Measurements from ENCODE around the gene DEDD. TPM values are rescaled to one million over a fixed set of nuclear protein-coding genes. Genes with fewer than 3 reads are reported as not detected.

The DEDD gene
- total RNA-seq, 3 donors from 2014 or later (not counting 1 experiment from before 2014, with no cell fraction given): 40.6 to 44.0 (median 43.0) TPM

- ATAC-seq: no peak
- no peaks in the 10 kb centered on the region for H3K9me3 Mint-ChIP-seq
These were observed 26.0 kb upstream of the DEDD start for GRCh38 chr1:161158316-161159010.

DNA sequence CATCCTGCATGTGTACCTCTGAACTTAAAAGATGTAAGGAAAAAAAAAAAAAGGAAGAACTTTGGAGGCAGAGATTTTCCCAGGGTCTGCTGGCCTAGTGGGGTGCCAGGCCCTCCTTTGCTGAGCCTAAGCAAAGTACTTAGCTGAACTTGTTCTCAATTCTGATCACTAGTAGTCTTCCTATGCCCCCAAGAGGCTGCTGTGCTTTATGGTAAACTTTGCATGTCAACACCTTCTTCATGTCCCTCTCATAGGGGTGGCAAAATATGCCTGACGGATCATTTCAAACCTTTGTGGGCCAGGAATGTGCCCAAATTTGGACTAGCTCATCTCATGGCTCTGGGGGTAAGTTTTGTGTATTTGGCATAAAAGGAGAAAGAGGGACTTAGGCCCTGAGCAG is 25.4 kb upstream of the DEDD start:
- H3K27ac ChIP-seq (ENCODE audit: low read length): no peak overlapping the region
- Mint-ChIP-seq H3K4me3 (peak overlapping the region; percentile 91), H3K4me1 (peaks cover 43 to 66% of the 10 kb centered on the region in 2 donors), H3K27me3 (ENCODE audit: low read depth in 2 of 2) (no peaks in the 10 kb centered on the region), H3K9me3 (no peaks in the 10 kb centered on the region), H3K27ac (peak overlapping the region; percentile 79 to 97), H3K36me3 (peaks cover 12% of the 10 kb centered on the region)
- H3K27me3 ChIP-seq (ENCODE audit: control insufficient read depth, insufficient read depth, low read length): no peaks in the 10 kb centered on the region
- intact Hi-C loops (cut with micrococcal nuclease): no loop called here
- no peak overlapping the region for H3K4me3 ChIP-seq (ENCODE audit: low read length)
- TF ChIP-seq, protein P1, sequence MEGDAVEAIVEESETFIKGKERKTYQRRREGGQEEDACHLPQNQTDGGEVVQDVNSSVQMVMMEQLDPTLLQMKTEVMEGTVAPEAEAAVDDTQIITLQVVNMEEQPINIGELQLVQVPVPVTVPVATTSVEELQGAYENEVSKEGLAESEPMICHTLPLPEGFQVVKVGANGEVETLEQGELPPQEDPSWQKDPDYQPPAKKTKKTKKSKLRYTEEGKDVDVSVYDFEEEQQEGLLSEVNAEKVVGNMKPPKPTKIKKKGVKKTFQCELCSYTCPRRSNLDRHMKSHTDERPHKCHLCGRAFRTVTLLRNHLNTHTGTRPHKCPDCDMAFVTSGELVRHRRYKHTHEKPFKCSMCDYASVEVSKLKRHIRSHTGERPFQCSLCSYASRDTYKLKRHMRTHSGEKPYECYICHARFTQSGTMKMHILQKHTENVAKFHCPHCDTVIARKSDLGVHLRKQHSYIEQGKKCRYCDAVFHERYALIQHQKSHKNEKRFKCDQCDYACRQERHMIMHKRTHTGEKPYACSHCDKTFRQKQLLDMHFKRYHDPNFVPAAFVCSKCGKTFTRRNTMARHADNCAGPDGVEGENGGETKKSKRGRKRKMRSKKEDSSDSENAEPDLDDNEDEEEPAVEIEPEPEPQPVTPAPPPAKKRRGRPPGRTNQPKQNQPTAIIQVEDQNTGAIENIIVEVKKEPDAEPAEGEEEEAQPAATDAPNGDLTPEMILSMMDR (IDR thresholded peaks at IDR 0.05): no peak
- H3K4me1 ChIP-seq (ENCODE audit: control insufficient read depth, insufficient read depth, low read length): peaks cover 33% of the 10 kb centered on the region
- DNase-seq: no peak
- peaks cover 19% of the 10 kb centered on the region for H3K36me3 ChIP-seq (ENCODE audit: control insufficient read depth, insufficient read depth, low read length)
- no peak for ATAC-seq
- H3K9me3 ChIP-seq (ENCODE audit: control insufficient read depth, insufficient read depth, low read length): no peaks in the 10 kb centered on the region
- 100% methylated on average over 1 of the region's 1 CpG for WGBS (ENCODE audit: insufficient coverage)

More at GRCh38 chr1:161158316-161159010, 26.0 kb upstream of the DEDD start:
- H3K4me3 ChIP-seq (ENCODE audit: low read length): no peak overlapping the region
- no peaks in the 10 kb centered on the region for H3K27me3 ChIP-seq (ENCODE audit: control insufficient read depth, insufficient read depth, low read length)
- intact Hi-C loops (cut with micrococcal nuclease): no loop called here
- H3K4me1 ChIP-seq (ENCODE audit: control insufficient read depth, insufficient read depth, low read length): peaks cover 30% of the 10 kb centered on the region
- Mint-ChIP-seq H3K4me1 (peaks cover 42 to 71% of the 10 kb centered on the region in 2 donors), H3K27ac (peak overlapping the region; percentile 79 to 97), H3K27me3 (ENCODE audit: low read depth in 2 of 2) (no peaks in the 10 kb centered on the region), H3K36me3 (peaks cover 12% of the 10 kb centered on the region), H3K4me3 (peak overlapping the region; percentile 91)
- H3K9me3 ChIP-seq (ENCODE audit: control insufficient read depth, insufficient read depth, low read length): no peaks in the 10 kb centered on the region
- DNase-seq: peak in 1 of 2 donors; percentile 31
- peaks cover 22% of the 10 kb centered on the region for H3K36me3 ChIP-seq (ENCODE audit: control insufficient read depth, insufficient read depth, low read length)
- H3K27ac ChIP-seq (ENCODE audit: low read length): peak overlapping the region; percentile 84
- TF ChIP-seq, protein P1 (IDR thresholded peaks at IDR 0.05): no peak
- 61% methylated on average over 9 of the region's 9 CpGs for WGBS (ENCODE audit: insufficient coverage)

DNA sequence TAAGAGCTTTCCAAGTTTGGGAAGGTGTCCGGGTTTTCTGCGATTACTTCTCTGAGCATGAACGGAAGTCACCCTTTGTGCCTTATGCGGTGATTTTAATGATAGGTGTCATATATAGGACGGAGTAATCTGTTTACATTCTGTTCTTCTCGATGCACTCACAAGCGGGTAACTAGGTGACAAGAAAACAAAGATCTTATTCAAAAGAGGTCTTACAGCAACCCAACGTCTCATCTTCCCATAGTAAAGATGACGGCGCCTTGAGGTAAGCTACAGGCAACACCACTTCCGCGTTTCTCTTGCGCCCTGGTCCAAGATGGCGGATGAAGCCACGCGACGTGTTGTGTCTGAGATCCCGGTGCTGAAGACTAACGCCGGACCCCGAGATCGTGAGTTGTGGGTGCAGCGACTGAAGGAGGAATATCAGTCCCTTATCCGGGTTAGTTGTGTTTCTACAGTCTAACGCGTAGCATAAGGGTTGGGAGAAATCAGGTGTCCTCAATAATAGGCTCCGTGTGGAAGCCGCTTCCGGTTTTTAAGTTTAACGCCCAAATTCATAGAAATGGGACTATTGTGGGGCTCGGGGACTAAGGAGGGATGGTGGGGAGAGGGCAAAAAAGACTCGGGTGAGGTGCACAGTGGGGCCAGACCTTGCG is 21.3 kb upstream of the DEDD start, which contains the start of gene UFC1:
TSS of gene UFC1 (plus strand) at position 297 of the 656 bp plus-strand sequence. CDS start at position 317, 20 bp downstream.
- no peaks in the 10 kb centered on the region for H3K27me3 ChIP-seq (ENCODE audit: control insufficient read depth, insufficient read depth, low read length)
- Mint-ChIP-seq H3K27me3 (ENCODE audit: low read depth in 2 of 2) (no peaks in the 10 kb centered on the region), H3K36me3 (peaks cover 12% of the 10 kb centered on the region), H3K4me1 (peaks cover 22 to 34% of the 10 kb centered on the region in 2 donors), H3K4me3 (peak within 1 kb of the TSS; percentile 99), H3K27ac (peak within 1 kb of the TSS; percentile 99 to 100), H3K9me3 (no peaks in the 10 kb centered on the region)
- ATAC-seq (peak; percentile 91 to 96 (median 94)), DNase-seq (peak; percentile 76 to 95)
- peaks cover 16% of the 10 kb centered on the region for H3K4me1 ChIP-seq (ENCODE audit: control insufficient read depth, insufficient read depth, low read length)
- TF ChIP-seq, protein P1 (IDR thresholded peaks at IDR 0.05): no peak
- H3K27ac ChIP-seq (ENCODE audit: low read length): peak within 1 kb of the TSS; percentile 87
- peak within 1 kb of the TSS; percentile 71 for H3K4me3 ChIP-seq (ENCODE audit: low read length)
- intact Hi-C loops (cut with micrococcal nuclease): loop anchor here (1.0 to 2.0 kb wide), 3 partner anchors 13 to 35 kb away; partner anchors contain the start of genes NIT1, PFDN2 and PPOX
- no peaks in the 10 kb centered on the region for H3K9me3 ChIP-seq (ENCODE audit: control insufficient read depth, insufficient read depth, low read length)
- 0% methylated on average over 33 of the region's 33 CpGs for WGBS (ENCODE audit: insufficient coverage)
- H3K36me3 ChIP-seq (ENCODE audit: control insufficient read depth, insufficient read depth, low read length): peaks cover 16% of the 10 kb centered on the region

All from natural killer cell (primary cell).